Activated CD4-positive, alpha-beta T cell treated with anti-CD3 and anti-CD28 coated beads, Interleukin-2, amount 50 U/mL, for 24 hours (primary cell): Measurements from ENCODE around the gene ADGRB3.

Source experiments
- DNase-seq, 2 donors: peaks; one replicate each; pipeline ENCODE4 v3.0.0-alpha.2; 2020; ENCODE audit warnings: low read depth in 1 of 2, low spot score in 1 of 2

Gene ADGRB3

DNA sequence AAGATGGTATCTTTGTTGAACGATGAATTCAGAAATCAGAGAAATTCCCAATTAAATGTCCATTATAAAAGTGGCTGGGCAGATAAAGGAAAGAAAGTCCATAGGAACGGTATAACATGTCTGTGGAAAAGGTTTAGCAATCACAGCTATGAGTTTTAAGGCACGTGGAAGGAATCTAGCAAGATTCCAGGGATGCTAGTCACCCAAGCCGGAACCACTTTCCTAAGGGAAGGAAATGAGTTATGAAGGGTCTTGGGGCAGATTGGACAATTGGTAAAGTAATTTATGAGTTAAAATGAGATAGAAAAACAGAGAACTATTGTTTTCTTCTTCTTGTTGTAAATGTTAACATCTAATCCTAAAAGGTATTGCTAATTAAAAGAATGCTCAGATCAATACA lies 384.8 kb downstream of the ADGRB3 start:
- DNase-seq = no peak

DNA sequence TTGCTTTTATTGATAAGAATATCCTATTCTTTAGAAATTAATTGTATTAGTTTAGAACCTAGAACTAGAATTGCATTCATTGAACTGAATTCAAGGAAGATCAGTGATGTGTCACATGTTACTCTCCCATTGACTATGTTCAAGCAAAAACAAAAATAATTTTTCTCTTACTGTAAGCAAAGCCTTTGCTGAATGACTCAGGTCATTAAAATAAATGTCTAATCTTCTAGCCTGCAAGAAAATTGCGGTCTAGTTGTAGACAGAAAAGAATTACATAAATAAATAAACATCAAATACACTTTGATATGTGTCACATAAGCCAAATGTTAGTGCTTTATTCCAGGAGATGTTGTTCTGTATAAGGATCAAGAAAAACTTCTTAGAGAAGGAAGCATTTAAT lies 387.9 kb downstream of the ADGRB3 start:
- DNase-seq = no peak

DNA sequence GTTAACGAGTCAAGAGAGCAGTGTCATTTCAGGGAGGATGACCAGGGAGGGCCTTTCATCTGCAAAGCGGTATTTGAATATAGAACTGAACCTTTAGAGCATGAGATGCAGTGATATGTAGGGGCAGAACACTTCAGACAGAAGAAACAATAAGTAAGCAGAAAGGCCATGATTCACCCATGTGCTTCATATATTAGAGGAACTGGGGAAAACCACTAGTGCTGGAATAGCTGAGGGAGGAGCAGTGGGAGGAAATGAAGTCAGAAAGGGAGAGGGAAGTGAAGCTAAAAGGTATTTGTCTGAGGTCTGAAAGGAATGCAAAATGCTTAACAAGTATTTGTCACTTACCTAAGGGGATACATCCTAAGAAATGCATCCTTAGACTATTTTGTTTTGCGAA lies 391.2 kb downstream of the ADGRB3 start:
- DNase-seq = no peak

DNA sequence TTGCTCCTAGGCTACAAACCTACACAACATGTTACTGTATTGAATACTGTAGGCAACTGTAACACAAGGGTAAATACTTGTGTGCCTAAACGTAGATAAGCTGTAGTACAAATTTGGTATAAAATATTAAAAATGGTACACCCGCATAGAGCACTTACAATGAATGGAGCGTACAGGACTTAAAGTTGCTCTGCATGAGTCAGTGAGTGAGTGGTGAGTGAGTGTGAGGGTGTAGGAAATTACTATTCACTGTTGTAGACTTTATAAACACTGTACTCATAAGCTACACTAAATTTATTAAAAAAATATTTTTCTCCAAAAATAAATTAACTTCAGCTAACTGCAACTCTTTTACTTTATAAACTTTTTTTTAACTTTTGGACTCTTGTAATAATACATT lies 391.6 kb downstream of the ADGRB3 start:
- no peak for DNase-seq

DNA sequence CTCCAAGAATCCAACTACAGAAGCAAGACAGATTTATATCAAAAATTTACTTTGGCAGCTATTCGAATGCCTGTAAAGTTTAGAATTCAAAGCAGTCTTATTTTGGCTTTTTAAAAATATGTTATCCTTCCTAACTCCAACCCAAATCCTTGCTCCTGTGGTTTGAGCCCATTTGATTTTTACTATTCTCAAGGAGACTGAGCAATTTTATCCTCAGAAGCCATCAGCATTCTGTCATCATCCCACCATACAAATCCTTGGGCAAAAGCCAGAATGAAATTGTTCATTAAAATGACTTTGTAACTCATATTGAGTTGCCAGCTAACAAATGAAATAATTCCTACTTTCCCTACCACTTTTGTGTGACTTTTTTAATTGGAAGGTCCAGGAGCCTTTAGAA lies 392.8 kb downstream of the ADGRB3 start:
- no peak for DNase-seq

DNA sequence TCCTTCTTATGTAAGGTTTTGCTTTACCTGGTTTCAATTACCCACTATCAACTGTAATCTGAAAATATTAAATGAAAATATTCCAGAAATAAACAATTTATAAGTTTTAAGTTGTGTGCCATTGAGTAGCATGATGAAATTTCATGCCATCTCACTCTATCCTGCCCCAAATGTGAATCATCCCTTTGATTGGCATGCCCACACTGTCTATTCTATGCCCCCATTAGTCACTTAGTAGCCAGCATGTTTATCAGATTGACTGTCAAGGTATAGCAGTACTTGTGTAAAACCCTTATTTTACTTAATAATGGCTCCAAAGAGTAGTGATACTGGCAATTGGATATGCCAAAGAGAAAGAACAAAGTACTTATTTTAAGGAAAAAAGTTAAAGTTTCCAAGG lies 403.8 kb downstream of the ADGRB3 start:
- no peak for DNase-seq

DNA sequence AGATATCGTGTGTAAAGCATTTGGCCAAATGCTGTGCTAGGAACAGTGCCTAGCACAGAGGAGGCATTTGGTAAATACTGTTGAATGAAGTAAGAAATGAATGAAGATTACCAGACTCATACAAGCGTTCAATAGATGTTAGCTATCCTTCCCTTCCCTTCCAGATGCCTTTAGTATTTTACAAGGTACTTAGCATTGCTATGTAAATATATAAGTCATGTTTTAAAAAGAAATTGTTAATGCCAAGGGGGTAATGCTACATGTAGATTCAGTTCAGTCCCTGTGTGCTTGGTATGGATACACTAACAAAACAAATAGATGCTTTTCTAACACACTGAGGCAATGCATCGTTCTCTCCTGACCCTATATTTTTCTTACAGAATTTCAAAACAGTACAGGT lies 407.2 kb downstream of the ADGRB3 start:
- no peak for DNase-seq

DNA sequence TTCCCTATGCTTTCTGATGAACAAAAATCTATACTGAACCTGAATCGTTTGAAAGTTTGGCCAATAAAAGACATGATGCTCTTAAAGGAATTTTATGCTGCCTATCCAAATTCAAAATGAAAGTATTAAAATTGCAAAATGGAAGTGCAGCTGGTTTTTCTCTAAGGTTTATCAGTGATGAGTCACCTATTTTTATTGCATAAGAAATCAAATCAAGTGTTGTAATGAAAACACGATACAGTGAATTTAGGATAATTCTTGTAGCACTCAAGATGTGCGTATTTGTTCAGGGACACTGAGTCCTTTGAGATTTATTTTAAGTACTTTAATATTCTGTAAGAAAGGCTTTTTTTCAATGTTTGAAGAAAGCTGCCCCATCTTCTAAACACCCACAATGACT lies 409.5 kb downstream of the ADGRB3 start:
- no peak for DNase-seq

DNA sequence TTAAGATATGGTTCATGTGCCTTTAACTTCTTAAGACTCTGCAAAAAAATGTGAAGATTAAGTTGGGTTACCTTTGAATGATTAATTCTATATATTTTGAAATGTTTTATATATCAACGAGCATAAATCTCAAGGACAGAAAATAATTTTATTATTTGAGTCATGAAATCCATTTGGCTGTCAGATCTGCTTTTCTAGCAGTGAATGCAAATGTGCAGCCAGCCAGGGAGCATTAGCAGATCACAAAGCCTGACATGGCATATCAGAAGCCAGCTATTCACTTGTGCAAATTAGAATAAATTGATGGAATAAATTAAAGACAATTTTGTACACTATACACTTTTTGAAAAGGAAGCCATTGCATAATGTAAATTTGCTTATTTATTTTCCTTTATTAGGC lies 424.3 kb downstream of the ADGRB3 start:
- no peak for DNase-seq

DNA sequence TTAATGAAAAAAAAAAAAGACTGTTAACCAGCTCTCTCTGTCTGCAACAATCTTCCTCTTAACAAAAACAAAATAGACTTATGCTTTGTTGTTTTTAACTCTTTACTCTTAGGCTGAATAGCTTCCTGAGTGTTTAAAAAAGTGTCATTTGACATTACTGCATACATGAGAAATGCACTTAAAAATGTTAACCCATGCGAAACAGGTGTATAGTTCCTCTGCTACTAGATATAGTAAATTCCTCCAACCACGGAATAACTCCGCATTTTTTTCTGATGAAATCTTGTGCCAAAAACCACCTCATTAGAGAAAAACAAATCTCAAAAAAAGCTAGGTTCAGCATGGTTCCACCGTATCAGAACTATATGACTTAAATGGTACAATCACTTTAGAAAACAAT lies 426.0 kb downstream of the ADGRB3 start:
- no peak for DNase-seq

DNA sequence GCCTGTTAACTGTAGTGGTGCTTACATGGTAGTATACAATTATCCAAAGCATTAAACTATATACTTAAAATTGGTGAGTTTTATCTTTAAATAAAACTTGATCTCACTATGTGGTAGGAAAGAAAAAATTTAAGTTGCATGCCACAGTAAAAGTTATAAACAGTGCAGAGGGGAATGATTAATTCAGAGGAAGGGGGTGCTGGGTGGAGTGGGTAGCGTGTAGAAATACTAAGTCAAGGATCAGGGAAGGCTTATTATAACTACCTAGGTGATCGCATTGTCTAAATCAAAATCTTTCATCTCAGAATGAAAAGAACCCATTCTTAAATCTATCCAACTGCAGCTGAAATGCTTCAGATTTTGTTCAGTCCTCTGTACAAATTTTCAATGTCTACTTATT lies 428.3 kb downstream of the ADGRB3 start:
- DNase-seq = no peak

DNA sequence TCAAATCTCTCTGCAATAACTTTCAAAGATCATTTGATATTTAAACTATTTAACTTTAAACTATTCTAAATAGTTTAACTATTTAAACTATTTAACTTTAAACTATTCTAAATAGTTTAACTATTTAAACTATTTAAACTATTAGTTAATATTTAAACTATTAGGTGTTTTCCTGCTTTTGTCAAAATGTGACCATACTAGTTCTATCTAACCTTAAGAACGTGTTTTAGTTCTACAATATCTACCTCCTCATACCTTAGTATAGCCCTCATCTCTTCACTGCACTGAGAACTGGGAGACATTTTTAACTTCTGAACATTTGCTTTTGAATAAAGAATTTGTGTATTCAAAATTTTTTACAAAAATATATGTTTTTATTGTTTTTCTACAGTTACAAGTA lies 429.1 kb downstream of the ADGRB3 start:
- DNase-seq = no peak

DNA sequence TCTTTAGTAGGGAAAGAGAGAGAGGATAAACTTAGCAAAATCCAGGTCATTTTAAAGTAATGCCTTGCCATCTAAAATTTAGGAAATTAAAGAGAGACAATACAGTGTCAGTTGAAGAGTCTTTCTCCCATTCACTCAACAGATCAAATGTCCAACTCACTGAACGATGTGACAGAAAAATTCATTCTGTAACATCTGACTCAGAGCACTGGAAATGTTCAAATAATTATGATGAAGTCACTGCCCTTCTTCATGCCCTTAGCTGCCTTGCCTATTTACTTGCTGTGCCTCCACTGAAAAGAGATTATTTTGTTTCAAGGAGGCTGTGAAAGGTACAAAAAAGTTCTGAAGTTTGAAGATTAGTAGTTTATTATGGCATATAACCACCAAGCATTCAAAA lies 434.8 kb downstream of the ADGRB3 start:
- no peak for DNase-seq

DNA sequence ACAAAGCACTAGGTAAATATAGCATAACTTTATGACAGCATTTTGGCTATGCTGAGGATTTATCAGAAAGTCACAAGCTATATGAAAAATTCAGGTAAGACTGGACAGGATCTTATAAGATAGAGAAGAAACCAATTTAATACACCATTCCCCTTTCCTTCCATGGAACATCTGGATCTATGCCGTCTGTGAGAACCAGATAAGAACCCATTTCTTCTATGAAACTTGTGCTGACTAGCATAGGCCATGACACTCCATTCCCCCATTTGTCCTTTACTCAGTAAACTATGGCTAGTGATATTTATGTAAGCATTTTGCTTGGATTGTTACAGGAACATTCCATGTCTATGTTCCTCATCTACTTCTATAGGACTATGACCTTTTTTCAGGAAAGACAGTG lies 437.7 kb downstream of the ADGRB3 start:
- no peak for DNase-seq

DNA sequence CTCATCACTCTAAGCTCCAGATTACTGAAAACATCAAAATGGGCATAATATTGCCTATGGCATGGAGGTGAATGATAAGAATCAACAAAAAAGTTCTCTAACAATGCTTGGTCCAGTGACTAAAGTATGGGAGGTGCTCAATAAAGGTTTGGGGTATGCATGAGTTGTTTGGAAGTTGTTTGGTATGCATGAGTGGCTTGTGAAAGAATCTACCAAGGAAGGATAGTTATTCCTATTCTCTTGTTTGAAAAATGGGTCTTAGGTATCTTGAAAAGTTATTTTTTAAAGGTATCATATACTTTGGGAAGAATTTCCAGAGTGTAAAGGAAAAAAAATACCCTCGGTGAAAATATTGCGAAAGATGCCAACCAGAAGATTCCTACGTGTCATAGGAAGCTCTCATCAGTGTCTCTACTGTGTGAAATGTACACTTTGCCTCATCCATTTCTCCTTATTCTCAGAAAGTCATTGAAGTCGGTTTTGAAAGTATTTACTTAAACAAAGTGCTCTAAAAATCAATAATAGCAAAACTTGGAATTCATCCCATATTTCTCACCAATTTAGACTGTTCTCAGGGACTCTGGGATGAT lies 449.8 kb downstream of the ADGRB3 start:
- no peak for DNase-seq

DNA sequence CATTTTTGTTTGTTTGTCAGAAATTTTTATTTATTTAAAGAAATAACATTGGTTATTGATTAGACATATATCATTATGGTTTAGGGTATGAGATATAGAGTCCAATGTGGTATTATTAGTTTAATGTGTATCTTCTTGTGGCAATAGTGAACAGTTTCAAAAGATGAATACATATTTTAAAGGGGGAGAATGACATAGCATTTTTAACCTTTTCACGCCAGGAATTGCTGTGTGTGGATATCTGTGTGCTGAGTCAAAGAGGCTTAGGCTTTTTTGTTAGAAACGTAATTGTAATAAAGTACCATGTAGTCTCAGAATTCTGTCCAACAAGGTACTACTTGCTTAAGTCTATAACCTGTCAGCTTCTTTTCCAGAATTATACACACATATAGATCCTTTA lies 451.6 kb downstream of the ADGRB3 start:
- DNase-seq = no peak

DNA sequence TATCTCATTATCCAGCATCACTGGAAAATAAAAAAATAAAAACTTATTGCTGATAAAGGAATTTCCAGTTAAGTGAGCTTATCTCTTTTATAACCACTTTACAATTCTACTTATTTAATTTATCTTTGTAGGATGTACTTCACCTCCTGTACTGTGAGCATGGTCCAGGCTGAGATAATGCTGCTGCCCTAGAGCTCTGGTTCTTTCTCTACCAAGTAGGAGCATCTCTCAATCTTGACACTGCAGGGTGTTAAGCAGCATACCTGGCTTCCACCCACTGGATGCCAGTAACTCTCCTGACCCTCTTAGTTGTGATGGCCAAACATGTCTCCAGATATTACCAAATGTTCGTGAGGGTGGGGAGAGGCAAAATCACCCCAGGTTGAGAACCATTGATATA lies 454.5 kb downstream of the ADGRB3 start:
- no peak for DNase-seq

DNA sequence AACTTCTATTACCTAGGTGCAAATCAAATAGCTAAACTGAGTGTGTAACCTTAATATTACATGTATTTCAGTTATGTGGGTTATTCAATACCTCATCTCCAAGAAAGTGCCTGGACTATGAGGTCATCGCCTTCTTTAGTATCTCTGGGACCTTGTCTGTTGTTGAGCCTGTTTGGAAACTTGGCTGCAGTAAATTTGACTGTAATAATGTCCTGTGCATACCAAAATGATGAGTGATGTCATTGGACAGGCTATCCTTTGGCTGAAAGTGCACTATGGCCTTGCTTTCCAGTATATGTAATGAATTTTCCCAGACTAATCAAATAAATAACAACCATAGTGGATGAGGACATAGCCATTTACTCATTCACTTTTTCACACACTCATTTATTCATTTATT lies 455.1 kb downstream of the ADGRB3 start:
- no peak for DNase-seq

DNA sequence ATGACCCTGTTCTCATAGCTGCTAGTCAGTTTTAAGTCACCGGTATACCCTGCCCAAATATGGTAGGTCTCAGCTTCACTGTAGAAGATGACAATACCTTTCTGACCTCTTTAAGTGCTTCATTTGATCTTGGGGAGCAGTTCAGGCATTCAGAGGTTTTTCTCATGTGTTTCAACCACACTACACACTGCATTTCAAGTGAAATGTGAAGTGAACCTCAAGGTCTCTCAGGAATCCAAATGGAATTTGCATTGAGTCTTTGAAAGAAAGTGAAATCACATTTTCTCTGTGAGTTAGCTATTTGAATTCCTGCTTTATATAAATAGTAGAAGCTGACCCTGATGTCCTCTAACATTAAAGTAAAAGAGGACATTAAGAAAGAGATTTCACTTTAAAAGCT lies 461.6 kb downstream of the ADGRB3 start:
- no peak for DNase-seq

DNA sequence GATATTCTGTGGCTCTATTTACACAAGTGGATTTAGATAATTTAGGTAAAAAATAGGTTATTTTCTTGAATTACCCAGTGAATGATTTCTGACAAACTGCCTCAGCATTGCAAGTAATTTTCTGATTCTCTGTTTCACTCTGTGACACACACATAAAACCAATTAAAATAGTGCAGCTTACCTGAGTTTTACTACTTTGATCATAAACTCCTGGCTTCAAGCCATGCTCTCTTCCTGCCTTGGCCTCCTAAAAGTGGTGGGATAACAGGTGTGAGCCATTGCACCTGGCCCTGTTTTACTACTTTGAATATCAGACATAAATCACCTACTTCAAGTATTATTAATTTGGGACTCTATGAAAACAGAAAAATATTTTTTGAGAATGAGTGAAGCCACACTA lies 462.9 kb downstream of the ADGRB3 start:
- no peak for DNase-seq

DNA sequence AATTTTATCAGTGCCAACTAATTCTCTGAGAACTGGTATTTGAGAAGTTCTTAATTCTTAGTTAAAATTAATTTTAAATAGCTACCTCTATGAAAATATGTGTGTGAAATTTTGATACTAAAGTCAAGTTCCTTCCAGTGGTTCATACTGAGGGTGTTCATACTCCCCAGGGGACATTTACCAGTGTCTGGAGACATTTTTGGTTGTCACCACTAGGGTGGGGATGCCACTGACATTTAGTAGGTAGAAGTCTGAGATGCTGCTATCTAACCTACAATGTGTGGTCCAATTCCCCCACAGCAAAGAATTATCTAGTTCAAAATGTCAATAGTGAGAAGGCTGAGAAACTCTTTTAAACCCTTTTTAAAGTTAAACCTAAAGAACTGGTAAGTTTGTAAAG lies 463.8 kb downstream of the ADGRB3 start:
- no peak for DNase-seq

DNA sequence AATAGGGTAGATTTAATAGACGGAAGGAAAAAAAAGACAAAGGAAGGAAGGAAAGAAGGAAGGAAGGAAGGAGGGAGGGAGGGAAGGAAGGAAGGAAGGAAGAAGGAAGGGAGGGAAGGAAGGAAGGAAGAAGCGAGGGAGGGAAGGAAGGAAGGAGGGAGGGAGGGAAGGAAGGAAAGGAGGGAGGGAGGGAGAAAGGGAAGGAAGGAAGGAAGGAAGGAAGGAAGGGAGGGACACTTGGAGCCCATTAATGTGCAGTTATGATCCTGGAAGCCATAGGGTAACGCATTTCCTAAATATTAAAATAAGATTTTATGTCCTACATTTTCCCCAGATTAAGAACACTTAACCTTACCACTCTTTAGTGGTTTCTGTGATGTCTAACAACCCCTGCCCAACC lies 465.7 kb downstream of the ADGRB3 start:
- no peak for DNase-seq

DNA sequence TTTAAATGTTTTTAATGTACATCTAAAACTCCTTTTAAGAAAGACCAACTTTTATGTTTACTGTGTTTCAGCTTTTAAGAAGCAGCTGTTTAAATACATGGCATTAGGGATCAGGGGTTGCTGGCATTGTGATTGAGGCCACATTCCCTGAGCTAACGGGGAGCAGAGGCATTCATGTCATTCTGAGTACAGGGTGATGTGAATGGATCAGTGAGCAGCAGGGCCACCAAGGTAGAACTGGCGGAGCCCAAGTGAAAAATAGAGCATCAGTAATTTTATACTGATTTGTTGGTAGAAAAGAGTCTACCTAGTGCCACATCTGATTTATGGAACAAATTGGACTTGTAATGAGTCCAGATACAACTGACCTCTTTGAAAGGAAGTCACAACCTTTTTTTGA lies 467.3 kb downstream of the ADGRB3 start:
- no peak for DNase-seq

DNA sequence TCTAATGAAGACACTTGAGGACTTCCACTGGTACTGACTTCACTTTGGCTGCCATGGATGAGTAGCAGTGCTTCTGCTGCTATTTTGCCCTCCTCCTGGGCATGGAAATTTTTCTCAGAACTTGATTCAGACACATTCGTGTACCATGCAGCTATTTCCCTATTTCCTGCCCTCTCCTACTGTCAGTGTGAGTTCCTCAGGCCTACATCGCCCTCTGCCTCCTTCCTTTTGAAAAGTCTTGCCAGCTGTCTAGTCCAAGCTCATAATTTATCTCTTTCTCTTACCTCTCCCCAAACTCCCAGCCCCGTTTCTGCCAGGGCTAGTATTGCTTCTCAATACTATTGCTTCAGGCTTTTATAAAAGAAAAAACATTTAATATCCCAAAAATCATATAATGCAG lies 470.2 kb downstream of the ADGRB3 start:
- no peak for DNase-seq
